Natural killer cell (primary cell): ENCODE measurements around the gene LHPP. TPM values are rescaled to one million over a fixed set of nuclear protein-coding genes. Genes with fewer than 3 reads are reported as not detected.

Experiments
- ATAC-seq, 3 donors: fragments of 150-1000 bp in 2 of 3; fragments of 200-7000 bp in 1 of 3; cut with Tn5 transposase; 1 replicate in 1 of 3; 2 replicates in 2 of 3; pipeline ENCODE4 v1.10.0; 2021; ENCODE audit warnings: mild to moderate bottlenecking in 2 of 3, moderate library complexity in 2 of 3
- DNase-seq, 2 donors: peaks; one replicate each; pipeline versions ENCODE4 v3.0.0 to v3.0.0-alpha.2; 2013 to 2021; ENCODE audit warnings: mixed read lengths in 1 of 2
- H3K27ac ChIP-seq: one replicate; pipeline ENCODE4 v1.5.1; 2013; ENCODE audit warnings: mild to moderate bottlenecking, low read length
- H3K27me3 ChIP-seq: one replicate; pipeline ENCODE4 v1.6.1; 2013; ENCODE audit warnings: low read length; ENCODE audit not compliant: control insufficient read depth, insufficient read depth
- H3K36me3 ChIP-seq: one replicate; pipeline ENCODE4 v1.6.1; 2013; ENCODE audit warnings: low read length; ENCODE audit not compliant: control insufficient read depth, insufficient read depth
- H3K4me1 ChIP-seq: one replicate; pipeline ENCODE4 v1.6.1; 2013; ENCODE audit warnings: low read length; ENCODE audit not compliant: control insufficient read depth, insufficient read depth
- H3K4me3 ChIP-seq: one replicate; pipeline ENCODE4 v1.5.1; 2013; ENCODE audit warnings: low read length
- H3K9me3 ChIP-seq: one replicate; pipeline ENCODE4 v1.6.1; 2013; ENCODE audit warnings: low read length; ENCODE audit not compliant: control insufficient read depth, insufficient read depth
- H3K27ac Mint-ChIP-seq, 2 donors: one replicate each; pipeline ENCODE4 v1.8.0; 2022; ENCODE audit warnings: mild to moderate bottlenecking in 2 of 2, mixed read lengths in 2 of 2, moderate library complexity in 1 of 2
- H3K27me3 Mint-ChIP-seq, 2 donors: one replicate each; pipeline ENCODE4 v1.8.0; 2022; ENCODE audit warnings: low read depth in 2 of 2, mixed read lengths in 2 of 2
- H3K36me3 Mint-ChIP-seq: one replicate; pipeline ENCODE4 v1.8.0; 2022; ENCODE audit warnings: mixed read lengths
- H3K4me1 Mint-ChIP-seq, 2 donors: one replicate each; pipeline ENCODE4 v1.8.0; 2022; ENCODE audit warnings: mixed read lengths in 2 of 2
- H3K4me3 Mint-ChIP-seq: one replicate; pipeline ENCODE4 v1.8.0; 2022; ENCODE audit warnings: mild to moderate bottlenecking, moderate library complexity, mixed read lengths
- H3K9me3 Mint-ChIP-seq, 2 donors: one replicate each; pipeline ENCODE4 v1.8.0; 2022; ENCODE audit warnings: mixed read lengths in 2 of 2
- WGBS: methylation state at CpG from one replicate; pipeline ENCODE4 v1.1.7; 2013; ENCODE audit warnings: missing lambda C conversion rate; ENCODE audit not compliant: insufficient coverage; 5-methylcytosine and 5-hydroxymethylcytosine counted together
- intact Hi-C: fragments of 100-400 bp; cut with micrococcal nuclease; formaldehyde crosslinking; loops from one replicate; pipeline ENCODE4 v1.14.2; 2022
- total RNA-seq, 4 donors: library from RNA; stranded (reverse); fragments of 120-200 nt in 1 of 4; gene quantifications; one replicate each; pipeline versions ENCODE4 v1.2.3 to v1.2.4, GENCODE V29; 2013 to 2022
- TF ChIP-seq, protein P1 (sequence below): fragments of 200-600 bp; IDR thresholded peaks from one replicate; pipeline ENCODE4 v1.8.0; 2022; ENCODE audit warnings: antibody characterized with exemption

Gene LHPP
- total RNA-seq, 3 donors from 2014 or later (not counting 1 experiment from before 2014, with no cell fraction given): 12.3 to 19.3 (median 14.8) TPM

DNA sequence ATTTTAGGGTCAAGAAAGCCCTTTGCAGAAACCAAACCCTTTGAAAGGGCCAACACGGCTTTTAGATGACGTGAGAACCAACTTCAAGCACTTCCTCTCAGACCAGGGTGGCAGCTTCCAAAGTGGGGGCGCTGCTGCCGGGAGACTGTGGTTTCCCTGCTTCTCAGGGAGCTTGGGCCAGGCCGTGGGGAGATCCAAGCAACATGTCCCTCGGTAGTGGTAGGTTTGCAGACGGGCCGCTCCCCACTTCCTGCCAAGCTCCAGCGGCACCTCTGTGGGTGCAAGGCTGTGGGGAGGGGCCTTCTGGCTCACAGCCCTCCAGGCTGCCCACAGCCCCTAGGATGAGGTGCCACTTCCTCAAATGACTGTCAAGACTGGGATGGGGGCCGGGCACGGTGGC, 150.1 kb downstream of the LHPP start:
- peak; percentile 57 to 80 (median 73) for ATAC-seq
- intact Hi-C loops: loop anchor here (2.0 to 5.0 kb wide), 2 partner anchors 39 to 106 kb away; no protein-coding TSS in a partner anchor
- H3K36me3 ChIP-seq: no peaks in the 10 kb centered on the region
- Mint-ChIP-seq H3K27ac (peak overlapping the region; percentile 87 to 91), H3K27me3 (no peaks in the 10 kb centered on the region), H3K36me3 (no peaks in the 10 kb centered on the region), H3K9me3 (no peaks in the 10 kb centered on the region), H3K4me3 (peak overlapping the region; percentile 72), H3K4me1 (peaks cover 22 to 59% of the 10 kb centered on the region in 2 donors)
- no peaks in the 10 kb centered on the region for H3K27me3 ChIP-seq
- DNase-seq: peak; percentile 67 to 82
- 2% methylated on average over 11 of the region's 11 CpGs for WGBS
- H3K4me3 ChIP-seq: peak overlapping the region; percentile 2
- peak overlapping the region; percentile 78 for H3K27ac ChIP-seq
- H3K4me1 ChIP-seq: peaks cover 74% of the 10 kb centered on the region
- H3K9me3 ChIP-seq: no peaks in the 10 kb centered on the region
- TF ChIP-seq, protein P1, sequence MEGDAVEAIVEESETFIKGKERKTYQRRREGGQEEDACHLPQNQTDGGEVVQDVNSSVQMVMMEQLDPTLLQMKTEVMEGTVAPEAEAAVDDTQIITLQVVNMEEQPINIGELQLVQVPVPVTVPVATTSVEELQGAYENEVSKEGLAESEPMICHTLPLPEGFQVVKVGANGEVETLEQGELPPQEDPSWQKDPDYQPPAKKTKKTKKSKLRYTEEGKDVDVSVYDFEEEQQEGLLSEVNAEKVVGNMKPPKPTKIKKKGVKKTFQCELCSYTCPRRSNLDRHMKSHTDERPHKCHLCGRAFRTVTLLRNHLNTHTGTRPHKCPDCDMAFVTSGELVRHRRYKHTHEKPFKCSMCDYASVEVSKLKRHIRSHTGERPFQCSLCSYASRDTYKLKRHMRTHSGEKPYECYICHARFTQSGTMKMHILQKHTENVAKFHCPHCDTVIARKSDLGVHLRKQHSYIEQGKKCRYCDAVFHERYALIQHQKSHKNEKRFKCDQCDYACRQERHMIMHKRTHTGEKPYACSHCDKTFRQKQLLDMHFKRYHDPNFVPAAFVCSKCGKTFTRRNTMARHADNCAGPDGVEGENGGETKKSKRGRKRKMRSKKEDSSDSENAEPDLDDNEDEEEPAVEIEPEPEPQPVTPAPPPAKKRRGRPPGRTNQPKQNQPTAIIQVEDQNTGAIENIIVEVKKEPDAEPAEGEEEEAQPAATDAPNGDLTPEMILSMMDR: no peak

DNA sequence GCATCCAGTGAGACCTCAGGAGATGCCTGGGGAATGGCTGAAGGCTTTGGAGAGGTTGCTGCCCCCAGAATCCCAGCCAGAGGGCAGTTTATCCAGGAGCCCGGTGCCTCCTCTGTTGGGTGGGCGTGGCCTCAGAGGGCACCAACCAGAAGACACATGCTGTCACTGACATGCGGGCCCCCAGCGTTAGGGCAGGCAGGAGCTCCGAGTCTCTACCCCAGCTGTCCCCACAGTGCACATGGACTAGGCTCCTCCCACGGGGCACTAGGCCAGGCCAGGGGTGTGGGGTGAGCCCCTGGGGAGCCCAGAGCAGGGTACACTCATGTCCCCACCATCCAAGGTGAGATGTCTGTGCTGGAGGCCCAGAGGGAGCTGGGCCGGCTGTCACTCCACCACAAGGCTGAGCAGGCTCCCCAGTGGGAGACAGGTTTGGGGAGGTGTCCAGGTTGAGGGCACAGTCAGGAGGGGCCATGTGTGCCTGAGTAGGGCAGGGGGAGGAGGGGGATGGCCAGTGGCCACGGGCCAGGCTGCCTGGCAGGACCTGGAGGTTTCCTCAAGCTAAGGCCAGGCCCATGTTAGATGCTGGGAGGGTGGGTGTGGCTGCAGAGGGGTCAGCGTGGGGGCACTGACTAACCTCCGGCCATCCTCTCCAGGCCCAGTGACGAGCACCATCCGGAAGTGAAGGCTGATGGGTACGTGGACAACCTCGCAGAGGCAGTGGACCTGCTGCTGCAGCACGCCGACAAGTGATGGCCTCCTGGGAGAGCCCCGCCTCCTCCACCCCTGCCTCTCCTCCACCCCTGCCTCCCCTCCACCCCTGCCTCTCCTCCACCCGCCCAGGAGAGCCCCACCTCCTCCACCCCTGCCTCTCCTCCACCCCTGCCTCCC, 151.2 kb downstream of the LHPP start:
- Mint-ChIP-seq H3K27me3 (no peaks in the 10 kb centered on the region), H3K27ac (peak overlapping the region; percentile 87 to 91), H3K36me3 (no peaks in the 10 kb centered on the region), H3K9me3 (no peaks in the 10 kb centered on the region), H3K4me1 (peaks cover 29 to 63% of the 10 kb centered on the region in 2 donors), H3K4me3 (no peak overlapping the region)
- 52% methylated on average over 18 of the region's 18 CpGs for WGBS
- DNase-seq (peak in 1 of 2 donors; percentile 65), ATAC-seq (peak in 2 of 3 donors; percentile 18 to 31)
- Histone ChIP-seq H3K4me3 (no peak overlapping the region), H3K4me1 (peaks cover 79% of the 10 kb centered on the region), H3K36me3 (no peaks in the 10 kb centered on the region), H3K9me3 (no peaks in the 10 kb centered on the region), H3K27ac (peak overlapping the region; percentile 78), H3K27me3 (no peaks in the 10 kb centered on the region)
- TF ChIP-seq, protein P1: no peak
- intact Hi-C loops: loop anchor here (2.0 to 5.0 kb wide), 2 partner anchors 38 to 104 kb away; no protein-coding TSS in a partner anchor

DNA sequence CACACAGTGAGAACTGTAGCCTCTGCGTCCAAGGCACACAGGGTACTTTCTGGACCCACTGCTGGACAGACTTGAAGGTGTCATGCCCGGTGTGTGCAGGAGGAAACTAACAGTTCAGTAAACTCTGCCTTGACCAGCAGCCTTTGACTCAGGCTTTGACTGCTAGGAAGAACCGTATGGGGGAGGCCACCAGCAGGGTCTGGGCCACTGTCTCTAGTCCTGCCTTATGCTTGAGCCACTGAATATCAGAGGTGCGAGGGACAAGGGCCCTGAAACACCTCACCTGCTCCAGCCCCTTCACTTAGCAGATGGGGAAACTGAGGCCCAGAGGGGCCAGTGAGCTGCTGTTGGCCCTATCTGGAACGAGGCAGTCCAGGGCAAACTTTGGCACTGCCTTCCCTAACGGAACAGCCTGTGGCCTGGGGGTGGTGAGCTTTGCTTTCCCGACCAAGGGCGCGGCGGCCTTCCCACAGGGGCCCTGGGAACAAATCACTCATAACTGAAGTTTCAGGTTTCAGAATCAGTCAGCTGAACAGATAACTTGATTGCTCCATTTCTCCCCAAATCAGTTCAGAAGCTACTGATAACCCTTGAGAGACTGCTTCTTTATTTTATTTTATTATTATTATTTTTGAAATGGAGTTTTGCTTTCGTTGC, 152.5 kb downstream of the LHPP start:
- Histone ChIP-seq H3K27ac (no peak overlapping the region), H3K4me1 (peaks cover 91% of the 10 kb centered on the region)
- H3K4me1 Mint-ChIP-seq: peaks cover 35 to 75% of the 10 kb centered on the region in 2 donors

More for the DNA sequence above, 152.5 kb downstream of the LHPP start:
- Mint-ChIP-seq H3K4me3 (no peak overlapping the region), H3K36me3 (no peaks in the 10 kb centered on the region), H3K27me3 (no peaks in the 10 kb centered on the region), H3K27ac (peak overlapping the region; percentile 16 to 91), H3K9me3 (no peaks in the 10 kb centered on the region)
- intact Hi-C loops: loop anchor here (5.0 kb wide), 1 partner anchor 103 kb away; no protein-coding TSS in a partner anchor
- no peak for DNase-seq
- Histone ChIP-seq H3K36me3 (no peaks in the 10 kb centered on the region), H3K27me3 (no peaks in the 10 kb centered on the region), H3K4me3 (no peak overlapping the region), H3K9me3 (no peaks in the 10 kb centered on the region)
- WGBS: 75% methylated on average over 10 of the region's 11 CpGs
- TF ChIP-seq, protein P1: no peak
- no peak for ATAC-seq
